Astrocyte (in vitro differentiated cells and primary cell): Measurements from ENCODE around the gene INCA1. TPM values are rescaled to one million over a fixed set of nuclear protein-coding genes. Genes with fewer than 3 reads are reported as not detected.

Experiments used
- DNase-seq: peaks from one replicate; pipeline ENCODE4 v3.0.0-alpha.2; 2010; ENCODE audit warnings: low read depth
- FAIRE-seq: peaks from 2 replicates; lab custom pipeline; 2011; peaks lifted over from hg19 to GRCh38; lab: Jason Lieb, UNC
- H2AFZ ChIP-seq: 2 replicates; pipeline ENCODE4 v1.6.0; 2012; ENCODE audit warnings: low read depth, low read length, inconsistent platforms
- H3K27ac ChIP-seq: 2 replicates; pipeline ENCODE4 v1.5.1; 2011; ENCODE audit warnings: low read depth, low read length, inconsistent platforms
- H3K27me3 ChIP-seq: 2 replicates; pipeline ENCODE4 v1.6.0; 2011; ENCODE audit warnings: low read length, inconsistent platforms; ENCODE audit not compliant: insufficient read depth
- H3K36me3 ChIP-seq: 2 replicates; pipeline ENCODE4 v1.5.1; 2011; ENCODE audit warnings: low read length, inconsistent platforms; ENCODE audit not compliant: insufficient read depth
- H3K4me1 ChIP-seq: 2 replicates; pipeline ENCODE4 v1.5.1; 2011; ENCODE audit warnings: low read length, inconsistent platforms; ENCODE audit not compliant: insufficient read depth
- H3K4me2 ChIP-seq: 2 replicates; pipeline ENCODE4 v1.6.0; 2012; ENCODE audit warnings: low read length, inconsistent platforms
- H3K4me3 ChIP-seq: 2 replicates; pipeline ENCODE4 v1.5.1; 2011; ENCODE audit warnings: low read depth, mild to moderate bottlenecking, low read length, inconsistent platforms; ENCODE audit not compliant: insufficient read depth
- H3K79me2 ChIP-seq: 2 replicates; pipeline ENCODE4 v1.6.0; 2012; ENCODE audit warnings: mild to moderate bottlenecking, low read length, inconsistent platforms; ENCODE audit not compliant: insufficient read depth
- H3K9ac ChIP-seq: 2 replicates; pipeline ENCODE4 v1.6.0; 2012; ENCODE audit warnings: mild to moderate bottlenecking, low read length, inconsistent platforms
- H3K9me3 ChIP-seq: 2 replicates; pipeline ENCODE4 v1.5.1; 2012; ENCODE audit warnings: low read depth, mild to moderate bottlenecking, low read length, inconsistent platforms; ENCODE audit not compliant: insufficient read depth
- H4K20me1 ChIP-seq: 2 replicates; pipeline ENCODE4 v1.6.0; 2012; ENCODE audit warnings: low read length, inconsistent platforms; ENCODE audit not compliant: insufficient read depth
- H3K27ac Mint-ChIP-seq: one replicate; pipeline ENCODE4 v1.8.0; 2021; ENCODE audit warnings: mild to moderate bottlenecking, mixed read lengths; ENCODE audit not compliant: unreplicated experiment
- H3K27me3 Mint-ChIP-seq: one replicate; pipeline ENCODE4 v1.8.0; 2021; ENCODE audit warnings: low read depth, mixed read lengths; ENCODE audit not compliant: unreplicated experiment
- H3K36me3 Mint-ChIP-seq: one replicate; pipeline ENCODE4 v1.8.0; 2021; ENCODE audit warnings: low read depth, mixed read lengths; ENCODE audit not compliant: unreplicated experiment
- H3K4me1 Mint-ChIP-seq: one replicate; pipeline ENCODE4 v1.8.0; 2021; ENCODE audit warnings: low read depth, mixed read lengths; ENCODE audit not compliant: unreplicated experiment
- H3K4me3 Mint-ChIP-seq: one replicate; pipeline ENCODE4 v1.8.0; 2021; ENCODE audit warnings: mild to moderate bottlenecking, moderate library complexity, mixed read lengths; ENCODE audit not compliant: unreplicated experiment
- H3K9me3 Mint-ChIP-seq: one replicate; pipeline ENCODE4 v1.8.0; 2021; ENCODE audit warnings: mild to moderate bottlenecking, mixed read lengths; ENCODE audit not compliant: unreplicated experiment
- EZH2 ChIP-seq: IDR thresholded peaks from 2 replicates; pipeline ENCODE4 v1.6.1; 2012; ENCODE audit warnings: mild to moderate bottlenecking, low read length, inconsistent platforms; ENCODE audit not compliant: insufficient read depth
- total RNA-seq: library from RNA; stranded (reverse); gene quantifications from 2 replicates; pipeline ENCODE4 v1.2.1, GENCODE V29; 2021
- TF ChIP-seq, protein P1 (sequence below): IDR thresholded peaks from 2 replicates; pipeline ENCODE4 v1.5.1; 2011; ENCODE audit warnings: low read depth, mild to moderate bottlenecking, inconsistent platforms, low read length, moderate library complexity; ENCODE audit not compliant: insufficient read depth

Gene INCA1
- total RNA-seq, 1 donor from 2014 or later, result 1.7 TPM

DNA sequence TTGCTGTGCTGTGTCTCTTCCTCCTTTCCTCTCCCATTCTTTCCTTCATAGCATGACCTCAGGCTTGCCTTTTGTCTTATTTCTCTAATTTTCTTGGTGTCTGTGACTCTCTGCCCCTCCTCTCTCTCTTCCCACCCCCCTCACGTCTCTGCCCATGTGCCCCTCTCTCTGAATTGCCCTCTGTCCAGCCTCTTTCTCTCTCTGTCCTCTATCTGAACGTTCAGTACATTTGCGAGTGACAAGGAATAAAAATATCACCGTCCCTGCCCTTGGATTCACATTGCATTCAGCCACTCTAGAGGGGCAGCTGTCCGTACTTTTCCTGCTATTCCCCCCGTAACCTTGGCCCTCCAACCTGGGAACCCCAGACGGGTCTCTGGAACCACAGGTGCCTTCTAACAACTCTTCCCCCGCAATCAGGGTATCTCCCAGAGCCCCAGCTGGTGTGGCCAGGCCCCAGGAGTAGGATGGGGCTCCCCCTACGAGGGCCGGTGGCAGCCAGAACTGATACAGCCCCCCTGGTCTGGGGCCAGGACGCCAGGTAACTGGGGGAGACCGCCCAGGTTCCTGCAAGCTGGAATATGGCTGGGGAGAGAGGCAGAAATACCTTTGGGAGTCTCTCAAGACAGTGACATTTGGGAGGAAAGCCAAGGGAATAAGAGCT, 2.2 kb upstream of the INCA1 start:
- Mint-ChIP-seq H3K4me3 (peak overlapping the region; percentile 91), H3K36me3 (peaks cover 23% of the 10 kb centered on the region), H3K27ac (peak overlapping the region; percentile 63), H3K9me3 (peaks cover 2% of the 10 kb centered on the region), H3K27me3 (peaks cover 2% of the 10 kb centered on the region), H3K4me1 (peaks cover 10% of the 10 kb centered on the region)
- Histone ChIP-seq H3K4me1 (peaks cover 24% of the 10 kb centered on the region), H3K27ac (no peak overlapping the region), H3K36me3 (peaks cover 23% of the 10 kb centered on the region), H3K79me2 (peaks cover 35% of the 10 kb centered on the region), H3K9me3 (no peaks in the 10 kb centered on the region), H3K4me2 (peak overlapping the region; percentile 99), H3K4me3 (peak overlapping the region; percentile 69), H2AFZ (no peak overlapping the region), H3K27me3 (no peaks in the 10 kb centered on the region), H4K20me1 (peaks cover 56% of the 10 kb centered on the region), H3K9ac (peak overlapping the region; percentile 85)
- FAIRE-seq (no peak), DNase-seq (no peak)
- no peak for TF ChIP-seq EZH2
- TF ChIP-seq, protein P1, sequence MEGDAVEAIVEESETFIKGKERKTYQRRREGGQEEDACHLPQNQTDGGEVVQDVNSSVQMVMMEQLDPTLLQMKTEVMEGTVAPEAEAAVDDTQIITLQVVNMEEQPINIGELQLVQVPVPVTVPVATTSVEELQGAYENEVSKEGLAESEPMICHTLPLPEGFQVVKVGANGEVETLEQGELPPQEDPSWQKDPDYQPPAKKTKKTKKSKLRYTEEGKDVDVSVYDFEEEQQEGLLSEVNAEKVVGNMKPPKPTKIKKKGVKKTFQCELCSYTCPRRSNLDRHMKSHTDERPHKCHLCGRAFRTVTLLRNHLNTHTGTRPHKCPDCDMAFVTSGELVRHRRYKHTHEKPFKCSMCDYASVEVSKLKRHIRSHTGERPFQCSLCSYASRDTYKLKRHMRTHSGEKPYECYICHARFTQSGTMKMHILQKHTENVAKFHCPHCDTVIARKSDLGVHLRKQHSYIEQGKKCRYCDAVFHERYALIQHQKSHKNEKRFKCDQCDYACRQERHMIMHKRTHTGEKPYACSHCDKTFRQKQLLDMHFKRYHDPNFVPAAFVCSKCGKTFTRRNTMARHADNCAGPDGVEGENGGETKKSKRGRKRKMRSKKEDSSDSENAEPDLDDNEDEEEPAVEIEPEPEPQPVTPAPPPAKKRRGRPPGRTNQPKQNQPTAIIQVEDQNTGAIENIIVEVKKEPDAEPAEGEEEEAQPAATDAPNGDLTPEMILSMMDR, result no peak

DNA sequence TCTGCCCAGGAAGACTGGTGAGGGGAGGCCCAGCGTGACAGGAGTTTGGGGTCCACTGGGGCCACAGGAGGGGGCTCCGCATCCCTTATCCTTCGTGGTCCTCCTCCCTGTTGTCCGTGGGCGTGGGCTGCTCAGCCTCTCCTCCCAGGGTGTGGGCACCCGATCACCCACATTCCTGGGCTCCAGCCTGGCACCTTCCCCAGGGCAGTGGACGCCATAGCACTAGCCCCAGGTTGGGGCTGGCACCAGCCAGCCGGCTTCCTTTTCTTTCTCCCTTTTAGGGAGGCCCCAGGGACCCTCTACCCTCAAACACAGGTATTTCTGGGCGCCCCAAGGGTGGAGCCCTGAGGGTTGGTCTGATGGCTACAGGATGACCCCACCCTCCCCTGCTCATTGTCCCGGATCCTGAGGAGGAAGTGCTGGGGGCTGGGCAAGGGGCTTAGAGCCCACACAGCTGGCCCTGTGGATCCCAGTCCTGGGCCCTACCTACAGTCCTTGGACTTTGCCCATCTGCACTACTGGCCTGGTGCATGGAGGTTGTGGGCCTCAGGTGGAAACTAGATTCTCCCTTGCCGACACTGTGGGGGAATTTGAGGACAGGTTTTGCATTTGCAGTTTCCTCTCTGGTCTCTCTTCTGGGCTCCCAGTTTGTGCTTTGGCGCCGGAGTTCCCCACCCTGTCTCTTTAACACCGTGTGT, 1.6 kb upstream of the INCA1 start:
- H3K79me2 ChIP-seq, result peaks cover 35% of the 10 kb centered on the region
- no peaks in the 10 kb centered on the region for H3K9me3 ChIP-seq
- H3K4me3 Mint-ChIP-seq, result peak overlapping the region; percentile 91
- H3K27ac Mint-ChIP-seq, result peak overlapping the region; percentile 63
- H3K9me3 Mint-ChIP-seq, result peaks cover 2% of the 10 kb centered on the region
- TF ChIP-seq, protein P1, result no peak
- no peak for TF ChIP-seq EZH2
- H2AFZ ChIP-seq, result no peak overlapping the region
- peaks cover 50% of the 10 kb centered on the region for H4K20me1 ChIP-seq
- H3K27ac ChIP-seq, result no peak overlapping the region
- peaks cover 24% of the 10 kb centered on the region for H3K4me1 ChIP-seq
- H3K9ac ChIP-seq, result peak overlapping the region; percentile 85
- FAIRE-seq, result no peak
- peaks cover 16% of the 10 kb centered on the region for H3K36me3 ChIP-seq
- DNase-seq, result no peak
- H3K27me3 Mint-ChIP-seq, result peaks cover 2% of the 10 kb centered on the region
- H3K4me1 Mint-ChIP-seq, result peaks cover 6% of the 10 kb centered on the region
- H3K27me3 ChIP-seq, result no peaks in the 10 kb centered on the region
- H3K4me2 ChIP-seq, result peak overlapping the region; percentile 99
- peaks cover 17% of the 10 kb centered on the region for H3K36me3 Mint-ChIP-seq
- H3K4me3 ChIP-seq, result peak overlapping the region; percentile 69
